Measurements from ENCODE around the gene FNIP2.

DNA sequence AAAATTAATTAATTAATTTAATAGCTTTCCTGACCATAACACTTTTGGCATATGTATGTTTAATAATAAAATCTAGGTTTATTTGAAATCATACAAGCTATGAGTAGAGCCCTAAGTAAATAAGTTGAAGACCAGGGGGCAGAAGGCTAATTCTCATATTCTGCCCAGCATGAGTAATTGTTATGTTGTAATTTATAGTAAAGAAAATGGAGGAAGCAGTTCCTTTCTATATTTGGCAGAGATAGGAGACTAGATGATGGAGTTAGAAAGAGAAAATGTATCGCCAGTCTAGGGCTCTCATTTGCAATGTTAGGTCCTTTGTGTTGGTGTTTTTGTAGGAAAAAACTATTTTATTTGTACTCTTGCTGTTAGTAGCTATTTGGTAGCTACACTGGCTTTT is 89.1 kb downstream of the FNIP2 start:
- TF ChIP-seq, protein P1, sequence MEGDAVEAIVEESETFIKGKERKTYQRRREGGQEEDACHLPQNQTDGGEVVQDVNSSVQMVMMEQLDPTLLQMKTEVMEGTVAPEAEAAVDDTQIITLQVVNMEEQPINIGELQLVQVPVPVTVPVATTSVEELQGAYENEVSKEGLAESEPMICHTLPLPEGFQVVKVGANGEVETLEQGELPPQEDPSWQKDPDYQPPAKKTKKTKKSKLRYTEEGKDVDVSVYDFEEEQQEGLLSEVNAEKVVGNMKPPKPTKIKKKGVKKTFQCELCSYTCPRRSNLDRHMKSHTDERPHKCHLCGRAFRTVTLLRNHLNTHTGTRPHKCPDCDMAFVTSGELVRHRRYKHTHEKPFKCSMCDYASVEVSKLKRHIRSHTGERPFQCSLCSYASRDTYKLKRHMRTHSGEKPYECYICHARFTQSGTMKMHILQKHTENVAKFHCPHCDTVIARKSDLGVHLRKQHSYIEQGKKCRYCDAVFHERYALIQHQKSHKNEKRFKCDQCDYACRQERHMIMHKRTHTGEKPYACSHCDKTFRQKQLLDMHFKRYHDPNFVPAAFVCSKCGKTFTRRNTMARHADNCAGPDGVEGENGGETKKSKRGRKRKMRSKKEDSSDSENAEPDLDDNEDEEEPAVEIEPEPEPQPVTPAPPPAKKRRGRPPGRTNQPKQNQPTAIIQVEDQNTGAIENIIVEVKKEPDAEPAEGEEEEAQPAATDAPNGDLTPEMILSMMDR (IDR thresholded peaks at IDR 0.05; ENCODE audit: insufficient read depth, low read depth, low read length), result no peak
- TF ChIP-seq EZH2 (IDR thresholded peaks at IDR 0.05; ENCODE audit: insufficient read depth, low read length), result no peak
